Aorta (tissue), 5 donors: Measurements from ENCODE around the gene SH3BP1. TPM values are rescaled to one million over a fixed set of nuclear protein-coding genes. Genes with fewer than 3 reads are reported as not detected.

ENCODE experiments used
- ATAC-seq: fragments of 200-7000 bp; cut with Tn5 transposase; one replicate; pipeline ENCODE4 v1.9.1; 2022; ENCODE audit warnings: moderate library complexity; ENCODE audit not compliant: low FRiP score
- DNase-seq, 2 donors: peaks; one replicate each; pipeline ENCODE4 v3.0.0-alpha.2; 2020
- H3K27ac ChIP-seq, 2 donors: one replicate each; pipeline ENCODE4 v1.5.1; 2013; ENCODE audit warnings: low read length in 2 of 2, mild to moderate bottlenecking in 2 of 2, moderate library complexity in 2 of 2, control low read depth in 1 of 2, inconsistent platforms in 1 of 2, low read depth in 1 of 2
- H3K27me3 ChIP-seq, 2 donors: one replicate each; pipeline ENCODE4 v1.6.1; 2013; ENCODE audit warnings: control low read depth in 1 of 2, low read length in 1 of 2, mild to moderate bottlenecking in 1 of 2, moderate library complexity in 1 of 2; ENCODE audit not compliant: insufficient read depth in 2 of 2, control insufficient read depth in 1 of 2
- H3K36me3 ChIP-seq, 2 donors: one replicate each; pipeline ENCODE4 v1.6.1; 2013; ENCODE audit warnings: control low read depth in 1 of 2, low read length in 1 of 2, mild to moderate bottlenecking in 1 of 2; ENCODE audit not compliant: insufficient read depth in 2 of 2, control insufficient read depth in 1 of 2
- H3K4me1 ChIP-seq, 2 donors: one replicate each; pipeline ENCODE4 v1.6.1; 2013; ENCODE audit warnings: low read length in 2 of 2, control low read depth in 1 of 2, mild to moderate bottlenecking in 1 of 2, moderate library complexity in 1 of 2; ENCODE audit not compliant: insufficient read depth in 2 of 2, control insufficient read depth in 1 of 2
- H3K4me3 ChIP-seq, 2 donors: one replicate each; pipeline ENCODE4 v1.5.1; 2013; ENCODE audit warnings: low read length in 2 of 2, control low read depth in 1 of 2, mild to moderate bottlenecking in 1 of 2
- H3K9me3 ChIP-seq: one replicate; pipeline ENCODE4 v1.6.1; 2013; ENCODE audit warnings: mild to moderate bottlenecking, low read length; ENCODE audit not compliant: control insufficient read depth
- WGBS, 2 donors: extraction: QIAGEN DNeasy Blood & Tissue Kit; methylation state at CpG; one replicate each; pipeline ENCODE4 v1.1.7; 2013; 5-methylcytosine and 5-hydroxymethylcytosine counted together
- intact Hi-C, 2 donors: fragments of 100-400 bp; cut with DNase I; formaldehyde crosslinking; loops; one replicate each; pipeline versions ENCODE4 v1.14.2 to v1.15.0; 2022
- polyA plus RNA-seq, 2 donors: library from polyadenylated mRNA; stranded (reverse); fragments of 200-250 nt; gene quantifications; one replicate each; pipeline ENCODE4 v1.2.3, GENCODE V29; 2013
- total RNA-seq, 2 donors: library from RNA; stranded (reverse); fragmentation: NEBNext Ultra II Directional; extraction: Animal tissue kit (Norgen Biotek cat#: 25700); gene quantifications; one replicate each; pipeline ENCODE4 v1.2.1, GENCODE V29; 2021
- donor health status: healthy with polysubstance abuse.
- donor health status: Bipolar disorder and iron deficiency.
- donor health status: DM: no; HTN: no; CAD: no.
- donor health status: DM: no; HTN: no; CAD: no.
- donor health status: DM: yes; HTN: yes; CAD: no.

SH3BP1 gene
- total and polyA plus RNA-seq, 4 donors: 3.5 to 18.2 (median 11.0) TPM

DNA sequence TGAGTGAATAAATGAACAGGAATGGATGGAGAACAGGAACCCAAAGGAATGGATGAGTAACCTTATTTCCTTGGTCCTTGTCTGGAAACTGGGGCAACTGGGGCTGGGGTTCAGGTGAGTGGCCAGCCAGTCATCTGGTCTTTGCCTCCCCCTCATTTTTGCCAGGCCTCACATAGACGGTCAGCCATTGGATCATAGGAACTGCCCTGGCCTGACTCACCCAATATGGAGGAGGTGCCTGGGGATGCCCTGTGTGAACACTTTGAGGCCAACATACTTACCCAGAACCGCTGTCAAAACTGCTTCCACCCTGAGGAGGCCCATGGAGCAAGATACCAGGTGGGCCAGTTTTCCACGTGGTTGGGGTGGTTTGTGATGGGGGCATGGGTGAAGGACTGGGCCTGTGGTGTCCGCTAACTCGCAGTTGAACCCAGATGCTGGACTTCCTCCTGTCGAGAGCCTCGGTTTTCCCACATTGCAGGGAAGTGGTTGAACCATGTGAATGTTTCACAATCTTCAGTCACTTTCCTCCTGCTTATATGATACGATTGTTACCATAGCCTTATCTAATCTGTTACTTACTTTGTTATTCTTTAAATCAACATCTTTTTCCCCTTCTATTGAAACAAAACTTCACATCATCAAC, 61.8 kb downstream of the SH3BP1 start:
- ATAC-seq: no peak
- intact Hi-C loops: no loop called here
- WGBS, 2 donors: 69 to 70% methylated on average over 8 of the region's 8 CpGs

DNA sequence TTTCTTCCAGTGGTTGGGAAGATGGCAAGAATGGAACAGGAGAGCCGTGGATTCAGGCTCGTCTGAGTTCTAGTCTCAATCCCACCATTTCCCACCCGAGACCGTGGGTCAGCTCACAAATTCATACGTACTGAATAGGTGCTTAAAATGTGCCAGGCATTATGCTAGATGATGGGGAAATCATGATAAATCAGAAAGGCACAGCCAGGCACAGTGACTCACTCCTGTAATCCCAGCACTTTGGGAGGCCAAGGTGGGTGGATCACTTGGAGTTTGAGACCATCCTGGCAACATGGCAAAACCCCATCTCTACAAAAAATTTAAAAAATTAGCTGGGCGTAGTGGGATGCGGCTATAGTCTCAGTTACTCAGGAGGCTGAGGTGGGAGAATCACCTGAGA, 64.4 kb downstream of the SH3BP1 start:
- ATAC-seq: no peak
- intact Hi-C loops: no loop called here
- H3K4me3 ChIP-seq: no peak overlapping the region
- no peaks in the 10 kb centered on the region for H3K9me3 ChIP-seq
- no peak overlapping the region for H3K27ac ChIP-seq
- H3K36me3 ChIP-seq: no peaks in the 10 kb centered on the region
- H3K27me3 ChIP-seq: no peaks in the 10 kb centered on the region
- DNase-seq: no peak
- 81% methylated on average over 7 of the region's 7 CpGs for WGBS, 2 donors
- no peaks in the 10 kb centered on the region for H3K4me1 ChIP-seq

More for the DNA sequence above, 61.8 kb downstream of the SH3BP1 start:
- no peaks in the 10 kb centered on the region for H3K27me3 ChIP-seq
- H3K4me3 ChIP-seq: no peak overlapping the region
- no peaks in the 10 kb centered on the region for H3K36me3 ChIP-seq
- no peak for DNase-seq
- no peak overlapping the region for H3K27ac ChIP-seq
- no peaks in the 10 kb centered on the region for H3K9me3 ChIP-seq
- no peaks in the 10 kb centered on the region for H3K4me1 ChIP-seq

DNA sequence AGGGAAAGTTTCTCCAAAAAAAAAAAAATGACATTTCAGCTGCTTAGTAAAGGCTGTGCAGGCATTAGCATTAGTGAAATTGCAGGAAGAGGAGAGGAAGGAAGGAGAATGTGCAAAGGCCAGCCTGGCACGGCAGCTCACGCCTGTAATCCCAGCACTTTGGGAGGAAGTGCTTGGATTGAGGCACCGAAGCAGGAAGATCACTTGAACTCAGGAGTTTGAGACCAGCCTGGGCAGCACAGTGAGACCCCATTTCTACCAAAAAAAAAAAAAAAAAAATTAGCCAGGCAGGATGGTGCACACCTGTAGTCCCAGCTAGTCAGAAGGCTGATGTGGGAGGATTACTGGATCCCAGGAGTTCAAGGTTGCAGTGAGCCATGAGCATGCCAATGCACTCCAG, 65.2 kb downstream of the SH3BP1 start:
- H3K36me3 ChIP-seq: no peaks in the 10 kb centered on the region
- no peaks in the 10 kb centered on the region for H3K9me3 ChIP-seq
- H3K4me1 ChIP-seq: no peaks in the 10 kb centered on the region
- H3K27me3 ChIP-seq: no peaks in the 10 kb centered on the region
- ATAC-seq (no peak), DNase-seq (no peak)
- H3K4me3 ChIP-seq: no peak overlapping the region
- H3K27ac ChIP-seq: no peak overlapping the region
- 85 to 97% methylated on average over 3 of the region's 3 CpGs for WGBS, 2 donors
- intact Hi-C loops: no loop called here

DNA sequence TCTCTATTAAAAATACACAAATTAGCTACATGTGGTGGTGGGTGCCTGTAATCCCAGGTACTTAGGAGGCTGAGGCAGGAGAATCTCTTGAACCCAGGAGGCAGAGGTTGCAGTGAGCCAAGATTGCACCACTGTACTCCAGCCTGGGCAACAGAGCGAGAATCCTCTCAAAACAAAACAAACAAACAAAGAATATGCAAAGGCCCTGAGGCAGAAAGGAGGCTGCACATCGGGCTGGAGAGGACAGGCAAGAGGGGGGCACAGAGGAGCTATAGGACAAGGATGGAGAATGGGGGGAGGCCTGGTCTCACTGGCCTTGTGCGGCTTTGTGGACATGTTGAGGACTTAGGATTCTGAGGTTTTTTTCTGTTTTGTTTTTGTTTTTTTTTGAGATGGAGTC, 65.7 kb downstream of the SH3BP1 start:
- WGBS, 2 donors: 98 to 100% methylated on average over 3 of the region's 3 CpGs
- Histone ChIP-seq H3K4me1 (no peaks in the 10 kb centered on the region), H3K27ac (no peak overlapping the region), H3K4me3 (no peak overlapping the region), H3K9me3 (no peaks in the 10 kb centered on the region), H3K36me3 (no peaks in the 10 kb centered on the region), H3K27me3 (no peaks in the 10 kb centered on the region)
- intact Hi-C loops: no loop called here
- ATAC-seq: no peak
- DNase-seq: no peak

Other genes with a start within 250 kb of the SH3BP1 start
- gene ELFN2, start 212.2 kb upstream of the SH3BP1 start, total RNA-seq: under 1 TPM; 0.06 to 0.24 TPM
- gene ELFN2, start 212.2 kb upstream of the SH3BP1 start, polyA plus RNA-seq: not detected
- gene MFNG, start 153.3 kb upstream of the SH3BP1 start, total RNA-seq: 10 to 100 TPM; 22.8 to 35.4 TPM
- 10 to 100 TPM in 1 of 2 donors, 1 to 10 TPM in 1; 6.7 to 12.0 TPM for gene MFNG, start 153.3 kb upstream of the SH3BP1 start, polyA plus RNA-seq
- 10 to 100 TPM; 10.1 to 24.9 TPM for gene CARD10, start 120.3 kb upstream of the SH3BP1 start, total RNA-seq
- 1 to 10 TPM; 2.2 to 8.8 TPM for gene CARD10, start 120.3 kb upstream of the SH3BP1 start, polyA plus RNA-seq
- 10 to 100 TPM; 69.1 to 76.3 TPM for gene CDC42EP1, start 79.2 kb upstream of the SH3BP1 start, total RNA-seq
- gene CDC42EP1, start 79.2 kb upstream of the SH3BP1 start, polyA plus RNA-seq: 10 to 100 TPM; 26.0 to 44.6 TPM
- gene LGALS2, start 59.6 kb upstream of the SH3BP1 start, total RNA-seq: 1 to 10 TPM in 1 of 2 donors, not detected in 1; 2.1 TPM
- gene LGALS2, start 59.6 kb upstream of the SH3BP1 start, polyA plus RNA-seq: 10 to 100 TPM in 1 of 2 donors, not detected in 1; 22.8 TPM
- gene GGA1, start 30.8 kb upstream of the SH3BP1 start, total RNA-seq: 10 to 100 TPM; 35.7 to 62.7 TPM
- 10 to 100 TPM; 14.4 to 68.7 TPM for gene GGA1, start 30.8 kb upstream of the SH3BP1 start, polyA plus RNA-seq
- gene PDXP, start 19.1 kb downstream of the SH3BP1 start, total RNA-seq: 1 to 10 TPM; 4.0 to 5.5 TPM
- gene PDXP, start 19.1 kb downstream of the SH3BP1 start, polyA plus RNA-seq: 10 to 100 TPM in 1 of 2 donors, 1 to 10 TPM in 1; 4.7 to 16.2 TPM
- gene LGALS1, start 36.0 kb downstream of the SH3BP1 start, total RNA-seq: 1,000 to 10,000 TPM; 1,050 to 1,178 TPM
- gene LGALS1, start 36.0 kb downstream of the SH3BP1 start, polyA plus RNA-seq: 1,000 to 10,000 TPM; 1,845 to 3,139 TPM
- gene NOL12, start 46.7 kb downstream of the SH3BP1 start, total RNA-seq: 10 to 100 TPM; 11.1 to 15.4 TPM
- 10 to 100 TPM; 13.0 to 19.0 TPM for gene NOL12, start 46.7 kb downstream of the SH3BP1 start, polyA plus RNA-seq
- 100 to 1,000 TPM in 1 of 2 donors, 10 to 100 TPM in 1; 86.0 to 113 TPM for gene TRIOBP, start 57.4 kb downstream of the SH3BP1 start, total RNA-seq
- gene TRIOBP, start 57.4 kb downstream of the SH3BP1 start, polyA plus RNA-seq: 10 to 100 TPM; 26.9 to 59.1 TPM
- 1 to 10 TPM; 4.4 to 5.8 TPM for gene GCAT, start 168.3 kb downstream of the SH3BP1 start, total RNA-seq
- gene GCAT, start 168.3 kb downstream of the SH3BP1 start, polyA plus RNA-seq: 10 to 100 TPM in 1 of 2 donors, 1 to 10 TPM in 1; 6.9 to 21.4 TPM
- not detected for gene GALR3, start 183.7 kb downstream of the SH3BP1 start, total RNA-seq
- gene GALR3, start 183.7 kb downstream of the SH3BP1 start, polyA plus RNA-seq: under 1 TPM in 1 of 2 donors, not detected in 1; 0.28 TPM
- gene ANKRD54, start 204.7 kb downstream of the SH3BP1 start, total RNA-seq: 10 to 100 TPM; 11.0 to 16.7 TPM
- 10 to 100 TPM; 12.4 to 17.3 TPM for gene ANKRD54, start 204.7 kb downstream of the SH3BP1 start, polyA plus RNA-seq
- 100 to 1,000 TPM; 276 to 356 TPM for gene EIF3L, start 209.8 kb downstream of the SH3BP1 start, total RNA-seq
- 100 to 1,000 TPM; 307 to 366 TPM for gene EIF3L, start 209.8 kb downstream of the SH3BP1 start, polyA plus RNA-seq